Kasumi-1 (cell line): Measurements from ENCODE around the gene EP400.
A peak's percentile ranks its signal among the peaks of the same experiment; 100 is the strongest.
"Not testable (repeated sequence)": the region's sequence is repeated elsewhere in the genome, so short reads cannot be mapped to it uniquely, and the experiment has no call there.

ENCODE experiments used
- DNase-seq, 2 experiments: peaks; one replicate each; lab custom pipeline; 2025; lab: John Stamatoyannopoulos, UW

EP400 gene

DNA sequence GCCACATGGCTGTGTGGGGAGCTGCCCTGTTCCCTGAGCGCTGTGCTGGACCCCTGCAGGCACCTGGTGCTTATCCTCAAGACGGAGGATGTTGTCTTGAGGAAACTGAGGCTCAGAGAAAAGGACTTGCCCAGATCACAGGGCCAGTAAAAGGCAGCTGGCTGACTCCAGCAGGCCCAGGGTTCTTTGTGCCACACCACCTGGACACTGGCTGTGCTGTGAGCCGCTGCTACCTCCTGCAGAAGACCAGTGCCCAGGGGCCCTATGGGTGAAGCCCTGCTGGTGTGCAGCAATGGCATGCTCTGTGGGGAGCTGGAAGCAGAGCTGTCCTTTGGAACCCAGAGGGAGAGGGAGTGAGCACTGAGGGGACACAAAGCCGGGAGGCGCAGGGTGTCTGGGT is 118.5 kb downstream of the EP400 start:
- no peak for DNase-seq

DNA sequence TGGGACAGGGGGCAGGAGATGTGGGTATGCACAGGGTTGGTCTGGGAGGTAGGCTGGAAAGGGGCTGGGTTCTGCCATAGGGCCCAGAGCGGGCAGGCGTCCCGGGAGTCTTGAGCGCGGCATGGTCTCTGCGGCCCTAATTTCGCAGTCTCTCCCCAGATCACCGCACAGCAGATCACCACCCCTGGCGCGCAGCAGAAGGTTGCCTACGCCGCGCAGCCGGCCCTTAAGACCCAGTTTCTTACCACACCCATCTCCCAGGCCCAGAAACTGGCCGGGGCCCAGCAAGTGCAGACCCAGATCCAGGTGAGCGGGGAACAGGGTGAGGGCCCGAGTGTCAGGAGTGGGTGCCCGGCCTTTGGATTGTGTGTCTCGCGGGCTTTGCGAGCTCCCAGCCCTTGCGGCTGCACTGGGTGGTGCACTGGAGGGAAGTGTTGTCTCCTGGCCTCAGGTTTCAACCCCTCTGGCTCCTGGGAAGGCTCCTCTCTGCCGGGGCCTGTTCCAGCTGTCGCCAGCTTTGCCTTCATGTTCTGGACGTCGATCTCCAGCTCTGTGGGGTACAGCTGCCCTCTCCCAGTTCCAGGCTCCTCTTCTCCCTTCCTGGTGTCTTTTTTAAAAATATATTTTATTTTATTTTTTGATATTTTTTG is 119.7 kb downstream of the EP400 start:
- no peak for DNase-seq

- DNase-seq = no peak
These were observed 120.6 kb downstream of the EP400 start for GRCh38 chr12:132070298-132070697.

DNA sequence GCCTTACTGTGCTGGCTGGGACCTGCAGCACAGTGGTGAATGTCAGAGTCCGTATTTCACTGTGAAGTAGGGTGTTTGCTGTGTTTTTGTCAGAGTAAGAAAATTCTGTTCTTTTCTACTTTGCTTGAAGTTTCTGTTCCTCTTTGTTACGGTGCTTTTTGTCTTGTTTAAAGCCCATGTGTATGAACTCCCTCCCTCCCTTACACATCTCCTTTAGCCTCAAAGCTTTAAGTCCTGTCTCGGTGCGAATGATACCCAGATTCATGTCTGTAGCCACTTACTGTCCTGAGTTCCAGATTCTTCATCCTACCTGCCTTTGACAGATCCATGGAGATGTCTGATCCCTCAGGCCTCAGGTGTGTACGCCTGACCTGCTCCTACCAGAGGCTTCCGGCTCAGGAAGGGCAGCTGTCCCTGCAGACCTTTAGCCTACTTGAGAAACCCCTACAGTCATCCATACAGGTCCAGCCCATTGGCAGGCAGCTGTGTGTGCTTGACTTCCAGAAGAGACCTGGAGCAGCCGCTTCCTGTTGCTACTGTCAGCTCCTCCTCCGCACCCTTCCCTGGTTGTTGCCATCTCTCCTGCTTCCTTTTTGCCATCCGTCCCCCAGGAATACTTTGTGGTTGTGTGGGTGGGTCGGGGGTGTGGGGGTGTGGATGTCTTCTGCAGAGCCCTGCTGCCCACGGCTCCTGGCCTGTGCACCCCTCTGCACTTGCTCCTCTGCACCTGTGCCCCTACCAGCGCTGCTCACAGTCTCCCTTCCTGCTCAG is 121.5 kb downstream of the EP400 start:
- no peak for DNase-seq

DNA sequence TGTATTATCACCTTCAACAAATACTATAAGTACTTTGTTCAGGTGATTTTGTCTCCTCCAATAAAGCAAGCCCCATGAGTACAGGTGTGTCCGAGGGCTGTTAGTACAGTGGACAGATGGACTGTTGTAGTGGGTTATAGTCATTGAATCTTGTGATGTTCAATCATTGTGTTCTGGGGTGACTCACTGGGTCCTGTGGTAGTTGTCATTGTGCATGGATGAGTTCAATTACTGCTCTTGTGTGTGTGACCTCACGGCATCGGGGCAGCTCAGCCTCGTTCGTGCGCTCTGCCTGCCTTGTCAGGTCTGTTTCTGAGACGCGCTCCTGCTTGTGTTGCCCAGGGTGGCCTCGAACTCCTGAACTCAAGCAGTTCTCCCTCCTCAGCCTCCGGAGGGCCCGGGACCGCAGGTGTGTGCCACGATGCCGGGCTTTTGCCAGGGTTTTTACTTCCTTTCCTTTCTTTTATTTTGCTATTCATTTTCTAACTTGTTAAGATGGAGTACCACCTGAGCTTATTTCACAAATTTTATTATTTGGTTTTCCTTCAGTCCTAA is 122.2 kb downstream of the EP400 start:
- DNase-seq = no peak

DNA sequence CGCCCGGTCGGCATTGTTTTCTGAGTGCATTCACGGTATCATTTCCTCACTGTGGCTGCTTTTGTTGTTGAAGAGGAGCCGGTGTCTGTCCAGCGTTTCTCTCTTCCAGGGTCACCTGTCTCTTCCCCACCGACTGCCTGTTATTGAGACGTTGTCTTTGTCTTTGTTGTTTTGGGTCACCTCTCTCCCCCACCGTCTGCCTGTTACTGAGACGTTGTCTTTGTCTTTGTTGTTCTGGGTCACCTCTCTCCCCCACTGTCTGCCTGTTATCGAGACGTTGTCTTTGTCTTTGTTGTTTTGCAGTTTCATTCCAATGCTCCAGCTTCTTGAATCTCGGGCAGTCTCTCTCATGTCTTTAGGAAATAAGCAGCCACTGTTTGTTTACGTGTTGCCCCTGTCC is 124.5 kb downstream of the EP400 start:
- DNase-seq = no peak

- peak; percentile 11 to 19 for DNase-seq
These were observed 125.4 kb downstream of the EP400 start for GRCh38 chr12:132075026-132075713.

DNA sequence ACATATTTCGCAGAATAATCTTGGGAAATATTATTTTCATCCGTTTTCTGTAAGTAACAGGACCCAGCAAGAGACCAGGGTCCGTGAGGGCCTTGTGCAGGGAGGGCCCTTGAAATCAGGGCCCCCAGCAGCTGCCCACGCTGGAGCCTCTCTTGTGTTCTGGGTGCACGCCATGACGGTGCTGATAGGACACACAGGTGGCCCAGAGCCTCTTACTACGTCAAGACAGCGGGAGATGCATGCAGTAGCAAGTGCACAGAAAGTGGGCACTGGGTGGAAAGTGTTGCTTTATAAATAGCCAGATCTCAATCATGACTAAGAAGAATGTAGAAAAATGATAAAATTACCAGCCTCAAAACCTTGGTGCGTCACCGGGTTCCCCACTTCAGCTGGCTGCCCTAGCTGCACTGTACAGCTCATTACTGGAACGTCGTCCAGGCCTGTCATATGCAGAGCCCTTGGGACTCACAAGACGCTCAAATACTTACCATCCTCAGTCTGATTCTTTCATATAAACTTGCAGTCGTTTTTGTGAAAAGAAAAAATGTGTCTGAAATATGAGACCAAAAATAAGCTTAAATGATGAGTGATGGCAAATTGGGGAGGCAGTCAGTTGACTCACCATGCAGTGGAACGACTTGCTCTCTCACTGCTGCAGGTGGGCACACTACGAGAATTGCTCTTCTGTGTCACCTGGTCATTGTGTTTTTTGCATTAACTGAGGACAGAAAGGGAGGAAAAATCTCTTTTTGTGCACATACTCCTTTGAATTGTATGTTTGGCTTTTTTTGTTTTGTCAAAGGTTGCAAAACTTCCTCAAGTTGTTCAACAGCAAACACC is 126.2 kb downstream of the EP400 start:
- no peak for DNase-seq

GRCh38 chr12:132076711-132077110 is 127.0 kb downstream of the EP400 start:
- no peak for DNase-seq

- no peak for DNase-seq
These were observed 127.8 kb downstream of the EP400 start for GRCh38 chr12:132077322-132078100.

- no peak for DNase-seq
These were observed 128.4 kb downstream of the EP400 start for GRCh38 chr12:132078190-132078589.

DNA sequence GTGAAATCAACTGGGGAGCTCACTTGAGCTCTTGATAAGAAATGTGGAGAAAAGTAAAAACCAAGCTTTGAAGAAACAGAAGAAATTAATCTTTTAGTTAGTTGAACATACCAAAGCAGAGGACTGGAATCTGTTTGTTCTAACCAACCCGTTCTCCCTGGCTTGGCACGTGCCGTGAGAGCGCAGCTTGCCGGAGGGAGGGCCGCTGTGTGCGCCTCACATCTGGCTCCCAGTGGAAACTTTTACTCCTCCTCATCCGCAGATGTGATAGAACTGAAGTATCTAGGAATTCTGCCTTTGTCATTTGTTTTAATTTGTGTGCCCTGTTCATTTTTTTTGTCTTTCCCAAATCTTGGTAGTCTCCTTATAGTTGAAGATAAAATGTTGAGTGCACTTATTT is 129.5 kb downstream of the EP400 start:
- DNase-seq = no peak

- no peak for DNase-seq
These were observed 130.0 kb downstream of the EP400 start for GRCh38 chr12:132079695-132080094.

GRCh38 chr12:132080515-132080914 is 130.8 kb downstream of the EP400 start:
- not testable (repeated sequence) for DNase-seq

DNA sequence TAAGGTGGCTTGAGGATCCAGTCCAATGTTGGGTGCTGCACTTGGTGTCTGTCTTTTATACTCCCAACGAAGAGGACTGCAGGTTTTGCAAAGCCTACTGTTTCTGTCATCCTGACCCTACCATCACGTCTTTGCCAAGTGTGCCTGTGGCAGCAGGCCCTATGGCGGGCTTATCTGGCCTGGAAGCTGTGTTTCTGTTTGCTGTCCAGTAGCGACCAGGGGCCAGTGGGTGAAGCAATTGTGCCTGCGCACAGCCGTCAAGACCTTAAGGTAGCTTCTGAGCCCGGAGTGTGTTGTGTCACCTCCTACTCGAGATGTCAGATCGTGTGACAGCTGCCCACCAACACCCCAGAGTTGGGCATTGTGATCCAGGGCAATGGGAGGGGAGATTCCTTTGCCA is 131.7 kb downstream of the EP400 start:
- no peak for DNase-seq

GRCh38 chr12:132083614-132083940 is 133.8 kb downstream of the EP400 start:
- DNase-seq = no peak

DNA sequence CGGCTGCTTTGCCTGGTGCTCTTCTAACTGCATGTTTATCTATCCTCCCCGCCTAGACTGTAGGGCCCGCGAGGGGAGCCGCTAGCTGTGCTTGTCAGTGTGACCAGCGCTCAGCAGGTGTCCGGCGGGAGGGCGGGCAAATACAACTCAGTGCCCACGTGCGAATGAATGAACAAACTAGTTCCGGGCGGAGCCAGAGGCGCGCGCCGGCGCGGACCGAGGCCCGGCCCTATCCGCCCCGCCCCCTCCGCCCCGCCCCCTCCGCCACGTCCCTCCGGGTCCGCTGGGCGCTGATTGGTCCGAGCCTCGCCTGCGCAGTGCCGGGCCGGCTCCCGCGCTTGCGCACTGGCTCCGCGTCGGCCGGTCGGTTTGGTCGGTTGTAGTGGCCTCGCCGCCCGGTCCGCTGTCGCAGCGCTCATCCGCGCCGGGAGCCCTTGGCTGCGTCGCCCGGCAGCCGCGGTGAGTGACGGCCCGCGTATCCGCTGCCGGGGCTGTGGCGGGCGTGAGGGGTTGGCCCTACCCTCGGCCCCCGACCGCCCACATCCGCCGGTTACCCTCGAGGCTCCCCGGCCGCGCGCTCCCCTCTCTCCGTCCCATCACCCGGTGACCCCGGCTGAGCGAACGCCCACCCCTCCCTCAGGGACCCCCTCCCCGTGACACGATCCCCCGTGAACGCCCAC is 134.3 kb downstream of the EP400 start:
- peak; percentile 72 to 78 for DNase-seq

GRCh38 chr12:132084621-132085290 is 135.0 kb downstream of the EP400 start:
- peak; percentile 34 to 49 for DNase-seq

GRCh38 chr12:132085291-132085635 is 135.5 kb downstream of the EP400 start:
- peak; percentile 34 to 49 for DNase-seq

DNA sequence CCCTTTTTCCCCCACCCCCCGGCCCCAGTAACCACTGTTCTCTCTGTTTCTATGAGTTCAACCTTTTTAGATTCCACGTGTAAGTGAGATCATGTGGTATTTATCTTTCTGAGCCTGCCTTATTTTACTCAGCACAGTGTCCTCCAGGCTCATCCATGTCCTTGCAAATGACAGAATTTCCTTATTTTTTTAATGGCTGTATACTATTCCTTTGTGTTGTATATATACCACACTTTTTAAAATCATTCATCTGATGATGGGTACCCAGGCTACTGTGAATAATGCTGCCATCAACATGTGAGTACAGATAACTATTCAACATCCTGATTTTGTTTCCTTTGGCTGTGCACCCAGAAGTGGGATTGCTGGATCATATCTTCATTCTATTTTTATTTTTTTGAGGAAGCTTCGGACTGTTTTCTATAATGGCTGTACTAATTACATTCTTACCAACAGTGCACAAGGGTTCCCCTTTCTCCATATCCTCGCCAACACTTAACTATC is 139.7 kb downstream of the EP400 start:
- no peak for DNase-seq
